Stimulated activated CD4-positive, alpha-beta T cell treated with anti-CD3 and anti-CD28 coated beads, Interleukin-4, amount 100 ng/mL, for 1 hour (primary cell): Measurements from ENCODE around the gene DLL1.
A peak's percentile ranks its signal among the peaks of the same experiment; 100 is the strongest.
"Not testable (repeated sequence)": the region's sequence is repeated elsewhere in the genome, so short reads cannot be mapped to it uniquely, and the experiment has no call there.

Experiments
- DNase-seq: peaks from one replicate; pipeline ENCODE4 v3.0.0-alpha.2; 2020

DLL1 gene, protein sequence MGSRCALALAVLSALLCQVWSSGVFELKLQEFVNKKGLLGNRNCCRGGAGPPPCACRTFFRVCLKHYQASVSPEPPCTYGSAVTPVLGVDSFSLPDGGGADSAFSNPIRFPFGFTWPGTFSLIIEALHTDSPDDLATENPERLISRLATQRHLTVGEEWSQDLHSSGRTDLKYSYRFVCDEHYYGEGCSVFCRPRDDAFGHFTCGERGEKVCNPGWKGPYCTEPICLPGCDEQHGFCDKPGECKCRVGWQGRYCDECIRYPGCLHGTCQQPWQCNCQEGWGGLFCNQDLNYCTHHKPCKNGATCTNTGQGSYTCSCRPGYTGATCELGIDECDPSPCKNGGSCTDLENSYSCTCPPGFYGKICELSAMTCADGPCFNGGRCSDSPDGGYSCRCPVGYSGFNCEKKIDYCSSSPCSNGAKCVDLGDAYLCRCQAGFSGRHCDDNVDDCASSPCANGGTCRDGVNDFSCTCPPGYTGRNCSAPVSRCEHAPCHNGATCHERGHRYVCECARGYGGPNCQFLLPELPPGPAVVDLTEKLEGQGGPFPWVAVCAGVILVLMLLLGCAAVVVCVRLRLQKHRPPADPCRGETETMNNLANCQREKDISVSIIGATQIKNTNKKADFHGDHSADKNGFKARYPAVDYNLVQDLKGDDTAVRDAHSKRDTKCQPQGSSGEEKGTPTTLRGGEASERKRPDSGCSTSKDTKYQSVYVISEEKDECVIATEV

DNA sequence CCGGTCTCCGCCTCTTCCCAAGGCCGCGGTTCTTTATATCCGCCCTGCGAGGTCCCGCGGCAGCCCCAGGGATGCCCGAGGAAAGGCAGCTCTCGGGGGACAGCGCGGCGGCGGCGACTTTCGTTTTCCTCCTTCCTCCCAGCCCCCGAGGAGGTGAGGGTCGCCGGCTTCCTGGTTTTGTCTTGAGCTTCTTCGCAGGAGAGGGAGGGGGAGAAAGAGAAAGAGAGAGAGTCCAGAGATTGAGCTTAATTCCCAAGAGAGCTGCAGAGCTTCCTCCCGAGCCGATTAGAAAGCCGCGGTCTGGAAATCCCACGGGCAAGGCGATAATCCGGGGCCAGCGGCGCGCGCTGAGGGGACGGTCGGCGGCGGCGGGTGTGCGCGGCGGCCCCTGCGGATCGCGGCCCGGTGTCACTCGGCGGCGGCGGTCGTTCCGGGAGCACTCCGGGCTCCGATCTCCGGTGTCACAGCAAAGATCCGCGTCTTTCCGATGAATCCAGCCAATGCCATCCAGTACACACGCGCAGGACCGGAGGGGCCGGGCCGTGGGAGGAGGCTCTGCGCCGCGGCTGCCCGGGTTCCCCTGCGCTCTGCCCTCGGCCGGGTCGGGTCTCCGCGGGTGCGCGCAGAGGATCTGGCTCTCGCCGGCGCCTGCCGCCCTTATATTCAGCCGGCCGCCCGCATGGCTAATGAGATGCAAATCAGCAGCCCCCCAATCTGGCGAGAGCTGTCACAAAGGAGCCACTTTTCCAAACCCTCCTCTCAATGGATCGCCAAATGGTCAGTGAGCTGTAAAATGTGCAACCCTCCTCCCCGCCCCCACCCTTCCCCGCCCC is at the start of gene DLL1:
DLL1 (minus strand) TSS at position 783 of the 833 bp plus-strand sequence. CDS start 939 bp downstream, outside the sequence.
- peak; percentile 40 for DNase-seq

DNA sequence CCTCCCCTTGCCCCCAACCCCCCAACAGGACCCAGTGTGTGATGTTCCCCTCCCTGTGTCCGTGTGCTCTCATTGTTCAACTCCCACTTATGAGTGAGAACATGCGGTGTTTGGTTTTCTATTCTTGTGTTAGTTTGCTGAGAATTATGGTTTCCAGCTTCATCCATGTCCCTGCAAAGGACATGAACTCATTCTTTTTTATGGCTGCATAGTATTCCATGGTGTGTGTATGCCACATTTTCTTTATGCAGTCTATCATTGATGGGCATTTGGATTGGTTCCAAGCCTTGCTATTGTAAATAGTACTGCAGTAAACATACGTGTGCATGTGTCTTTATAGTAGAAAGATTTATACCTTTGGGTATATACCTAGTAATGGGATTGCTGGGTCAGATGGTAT is 44.3 kb upstream of the DLL1 start:
- not testable (repeated sequence) for DNase-seq

DNA sequence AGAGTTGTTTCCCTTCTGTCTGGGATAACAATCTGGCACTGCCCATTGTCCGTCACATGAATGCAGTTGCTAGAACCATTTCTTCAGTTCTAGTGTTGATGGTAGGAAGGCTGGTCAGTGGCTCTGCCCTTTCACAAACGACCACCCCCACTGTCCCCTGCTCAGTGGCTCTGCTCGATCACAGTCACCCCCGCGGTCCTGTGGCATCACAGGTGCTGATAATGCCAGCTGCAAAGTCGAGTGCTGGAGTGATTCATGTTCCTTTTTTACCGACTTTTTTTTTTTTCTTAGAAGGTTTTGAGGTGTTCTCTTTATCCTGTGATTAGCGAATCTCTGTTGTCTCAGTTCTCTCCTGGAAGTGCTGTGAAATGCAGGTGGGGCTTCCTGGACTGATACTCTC is 38.4 kb upstream of the DLL1 start:
- DNase-seq, result no peak

DNA sequence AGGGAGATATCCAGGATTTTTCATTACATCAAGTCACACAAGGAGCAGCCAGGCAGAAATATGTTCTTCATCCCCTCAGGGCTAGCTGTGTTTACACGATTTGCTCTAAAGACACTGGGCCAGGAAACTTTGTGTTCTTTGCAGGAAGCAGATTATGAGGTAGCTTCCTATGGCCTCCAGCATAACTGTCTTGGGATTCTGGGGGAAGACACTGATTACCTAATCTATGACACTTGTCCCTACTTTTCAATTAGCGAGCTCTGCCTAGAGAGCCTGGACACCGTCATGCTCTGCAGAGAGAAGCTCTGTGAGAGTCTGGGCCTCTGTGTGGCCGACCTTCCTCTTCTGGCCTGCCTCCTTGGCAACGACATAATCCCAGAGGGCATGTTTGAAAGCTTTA is 26.8 kb upstream of the DLL1 start:
- no peak for DNase-seq

DNA sequence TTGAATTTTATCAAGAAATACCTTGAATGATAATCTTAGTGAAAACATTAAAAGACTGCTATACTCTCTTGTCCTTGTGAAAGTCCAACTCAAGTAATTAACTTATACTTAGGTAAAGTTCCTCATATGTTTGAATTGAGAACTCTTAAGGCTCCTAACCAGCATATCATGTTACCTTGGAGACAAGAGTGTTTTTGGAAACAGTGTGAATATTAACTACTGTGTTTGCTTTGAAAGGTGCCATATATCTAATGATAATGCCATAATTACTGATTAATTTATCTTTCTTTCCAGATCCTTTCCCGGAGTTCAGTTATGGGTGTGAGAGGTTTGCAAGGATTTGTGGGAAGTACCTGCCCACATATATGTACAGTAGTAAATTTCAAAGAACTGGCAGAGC is 26.2 kb upstream of the DLL1 start:
- DNase-seq, result no peak

DNA sequence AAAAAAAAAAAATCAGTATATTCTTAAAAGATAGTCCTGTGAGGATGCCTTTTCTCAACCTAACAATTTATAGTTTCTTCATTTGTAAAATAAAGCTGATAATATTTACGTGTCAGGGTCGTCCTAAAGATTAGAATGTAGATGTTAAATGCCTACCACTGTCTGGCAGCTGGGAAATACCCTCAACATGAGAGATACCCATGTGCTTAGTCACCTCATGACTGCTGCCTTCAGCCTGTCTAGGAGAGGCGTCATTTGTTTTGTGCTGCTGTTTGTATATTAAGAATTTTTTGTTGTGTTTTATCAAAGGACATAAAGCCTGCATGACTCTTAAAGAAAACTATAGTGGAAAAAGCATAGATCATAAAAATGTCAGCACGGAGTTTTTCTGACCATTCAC is 25.2 kb upstream of the DLL1 start:
- DNase-seq, result no peak

DNA sequence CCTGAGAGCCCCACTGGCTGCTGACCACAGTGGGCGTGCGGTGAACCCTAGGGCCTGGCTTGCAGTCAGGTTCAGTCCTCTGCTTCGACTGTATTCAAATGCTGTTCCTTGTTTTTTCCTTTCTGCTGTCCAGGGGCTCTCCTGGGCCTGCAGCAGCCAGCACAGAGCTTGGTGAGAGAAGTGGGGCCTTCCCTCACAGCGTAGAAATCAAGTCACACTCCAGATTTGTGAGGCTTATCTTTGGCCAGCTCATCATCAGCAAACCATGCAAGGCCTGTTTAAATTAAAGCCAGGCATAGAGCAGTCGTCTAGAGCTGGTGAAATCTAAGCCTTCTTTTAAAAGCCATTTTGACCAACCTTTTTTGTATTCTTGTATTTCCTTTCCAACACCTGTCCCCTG is 24.1 kb upstream of the DLL1 start:
- no peak for DNase-seq

DNA sequence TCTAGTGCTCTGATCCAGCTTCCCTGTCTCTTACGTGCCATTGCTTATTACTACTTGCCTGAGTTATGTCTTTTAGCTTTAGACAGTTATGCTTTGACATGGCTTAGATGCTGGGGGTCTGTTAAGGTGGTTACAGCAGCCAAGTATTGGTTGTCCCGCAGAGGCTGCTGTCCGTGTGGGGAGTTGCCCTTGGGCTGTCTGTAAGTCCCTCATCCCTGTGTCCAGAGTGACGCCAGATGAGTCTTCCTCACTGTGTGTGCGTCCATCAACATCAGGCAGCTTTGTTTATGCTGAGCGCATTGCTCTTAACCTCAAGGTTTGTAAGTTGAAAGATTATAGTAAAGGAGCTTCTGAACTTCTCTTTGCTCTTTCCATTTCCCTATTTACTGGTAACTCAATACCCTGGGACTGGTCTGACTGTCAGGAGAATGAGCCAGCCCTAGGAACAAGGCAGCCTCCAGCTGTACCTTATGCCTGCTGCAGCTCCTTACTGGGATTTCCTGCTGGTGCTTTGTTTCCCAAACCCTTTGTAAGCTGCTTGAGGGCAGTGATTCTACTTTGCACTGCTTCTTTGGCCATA is 22.9 kb upstream of the DLL1 start:
- no peak for DNase-seq

DNA sequence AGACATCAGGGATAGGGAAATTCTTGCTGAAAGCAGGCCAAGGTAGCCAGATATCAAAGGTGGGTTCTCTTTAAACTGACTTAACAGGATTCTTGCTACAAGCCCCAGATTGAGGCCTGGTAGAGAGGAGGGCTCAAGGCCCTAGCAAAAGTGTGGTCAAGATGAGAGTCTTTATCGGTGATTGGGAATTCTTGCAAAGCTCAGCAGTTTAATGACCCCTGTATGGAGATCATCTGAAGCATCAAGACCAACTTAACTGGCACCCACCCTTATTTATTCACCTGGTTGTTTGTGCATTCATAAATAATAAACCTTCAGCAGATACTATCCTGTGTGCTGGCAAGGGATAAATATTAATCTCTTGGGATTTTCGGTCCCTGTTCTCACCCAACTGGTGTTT is 22.0 kb upstream of the DLL1 start:
- DNase-seq, result no peak

DNA sequence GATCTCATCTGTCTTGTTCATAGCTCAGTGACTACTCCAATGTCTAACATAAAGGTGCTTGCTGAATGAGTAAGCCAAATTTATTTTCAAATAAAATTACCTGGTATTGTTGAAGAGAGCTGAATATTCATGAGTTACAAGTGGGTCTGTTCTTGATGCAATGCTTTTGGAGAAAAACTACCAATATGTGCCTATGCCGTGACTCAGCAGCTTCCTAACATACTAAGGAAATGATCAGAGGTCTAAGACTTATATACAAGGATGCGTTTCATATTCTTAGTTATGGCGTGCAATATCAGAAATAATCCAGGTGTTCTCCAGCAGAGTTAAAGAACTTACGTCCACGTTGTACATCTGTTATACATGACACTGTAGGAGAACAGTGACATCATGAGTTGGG is 20.8 kb upstream of the DLL1 start:
- no peak for DNase-seq

DNA sequence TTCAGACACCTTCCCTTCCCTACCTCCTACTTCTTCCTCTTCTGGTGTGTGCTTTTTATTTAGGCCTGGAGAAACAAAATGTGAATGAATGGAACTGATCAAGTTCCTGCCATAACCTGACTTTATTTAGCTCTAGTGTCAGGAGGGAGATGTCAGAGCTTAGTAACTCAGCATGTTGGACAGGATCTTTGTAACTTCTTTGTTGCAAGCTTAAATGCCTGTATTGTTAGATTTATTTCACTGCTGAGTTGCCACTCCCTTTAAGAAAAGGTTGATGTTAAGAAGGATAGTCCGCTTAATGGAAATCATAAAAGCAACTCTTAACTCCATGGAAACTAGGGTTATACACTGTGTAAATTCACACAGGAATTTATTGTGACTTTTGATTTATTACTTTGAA is 17.9 kb upstream of the DLL1 start:
- no peak for DNase-seq

DNA sequence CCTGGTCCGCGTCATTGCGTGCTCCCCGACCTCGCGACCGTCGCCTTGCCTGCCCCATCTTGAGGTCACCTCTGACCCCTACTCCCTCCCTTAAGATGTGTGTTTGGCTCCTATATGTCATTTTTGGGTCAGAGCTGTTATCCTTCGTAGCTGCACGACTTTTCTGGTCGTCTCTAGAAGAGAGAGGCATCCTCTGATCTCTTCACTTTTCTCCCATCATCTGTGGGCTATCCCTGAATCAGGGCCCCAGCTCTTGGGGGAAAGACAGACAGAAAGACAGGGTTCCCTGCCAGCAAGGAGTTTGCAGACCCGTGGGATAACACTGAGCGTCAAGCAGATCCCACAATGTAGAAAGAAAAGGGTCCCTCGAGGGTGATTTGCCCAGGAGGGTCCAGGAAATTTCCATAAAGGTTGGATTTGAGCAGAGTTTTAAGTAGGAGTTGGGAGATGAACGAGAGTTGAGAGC is 16.2 kb upstream of the DLL1 start:
- no peak for DNase-seq

DNA sequence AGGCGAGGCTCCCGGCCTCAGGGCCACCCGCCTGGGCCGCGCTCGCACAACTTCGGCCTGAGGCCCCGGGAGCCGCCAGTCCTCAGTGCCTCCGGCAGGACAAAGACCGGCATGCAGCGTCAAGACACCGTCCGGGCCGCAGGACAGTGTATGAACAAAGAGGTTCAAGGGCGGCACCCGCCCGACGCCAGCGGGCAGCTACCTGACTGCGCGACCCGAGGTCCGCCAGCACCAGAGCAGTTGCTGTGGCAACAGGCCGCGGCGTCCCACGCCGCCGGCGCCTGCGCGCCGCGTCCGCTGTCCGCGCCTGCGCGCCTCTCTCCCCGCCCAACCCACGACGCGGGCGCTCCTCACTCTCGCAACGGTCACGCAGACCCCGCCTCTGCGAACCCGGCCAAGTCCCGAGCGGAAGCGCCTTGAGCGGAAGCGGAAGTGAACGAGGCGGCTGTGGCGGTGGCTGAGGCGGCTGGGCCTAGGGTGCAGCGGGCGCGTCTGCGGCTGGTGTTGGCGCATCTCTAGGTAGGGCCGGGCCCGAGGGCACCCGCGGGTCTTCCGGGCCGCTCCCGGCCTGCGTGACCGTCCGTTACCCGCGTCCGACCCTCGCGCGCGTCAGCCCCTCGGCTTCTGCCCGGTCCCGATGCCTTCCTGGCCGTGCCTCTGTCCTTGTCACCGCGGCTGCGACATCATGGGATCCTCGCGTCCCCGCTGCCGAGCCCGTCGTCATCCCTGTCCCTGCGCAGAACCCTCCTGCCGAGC is 15.6 kb upstream of the DLL1 start, which contains the start of gene FAM120B:
FAM120B (plus strand) TSS at position 435 of the 756 bp plus-strand sequence. CDS start 10,633 bp downstream, outside the sequence.
- DNase-seq, result peak; percentile 95

DNA sequence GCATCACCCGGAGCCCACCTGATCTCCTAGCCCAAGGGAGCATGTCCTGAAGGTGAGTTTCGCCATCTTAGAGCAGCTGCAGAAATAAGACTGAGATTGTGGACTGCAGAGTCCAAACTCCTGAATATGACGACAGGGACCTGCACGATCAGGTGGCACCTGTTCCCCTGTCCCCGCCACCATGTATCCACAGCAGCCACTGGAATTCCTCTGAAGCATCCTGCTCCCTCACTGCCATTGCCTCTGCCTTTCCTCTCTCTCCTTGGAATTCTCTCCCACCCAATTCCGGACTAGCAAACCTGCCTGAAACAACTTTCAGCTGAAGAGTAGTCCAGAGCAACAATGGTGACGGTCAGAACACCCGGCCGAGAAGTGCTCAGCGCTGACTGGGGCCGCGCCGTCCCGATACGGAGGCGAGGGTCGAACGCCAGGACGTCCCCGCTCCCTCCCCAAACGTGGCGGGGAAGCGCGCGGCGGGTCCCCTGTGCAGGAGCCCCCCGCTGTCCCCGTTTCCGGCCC is 15.0 kb upstream of the DLL1 start:
- DNase-seq, result no peak

DNA sequence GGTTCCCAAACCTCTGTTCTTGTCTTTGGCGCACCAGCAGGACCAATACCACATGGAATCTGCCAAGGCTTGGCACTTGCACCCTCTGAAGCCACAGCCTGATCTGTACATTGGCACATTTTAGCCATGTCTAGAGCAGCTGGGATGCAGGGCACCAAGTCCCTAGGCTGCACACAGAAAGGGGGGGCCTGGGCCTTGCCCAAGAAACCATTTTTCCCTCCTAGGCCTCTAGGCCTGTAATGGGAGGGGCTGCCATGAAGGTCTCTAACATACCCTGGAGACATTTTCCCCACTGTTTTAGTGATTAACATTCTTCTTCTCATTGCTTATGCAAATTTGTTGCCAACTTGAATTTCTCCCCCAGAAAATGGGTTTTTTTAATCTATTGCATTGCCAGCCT is 10.3 kb upstream of the DLL1 start:
- DNase-seq, result no peak

DNA sequence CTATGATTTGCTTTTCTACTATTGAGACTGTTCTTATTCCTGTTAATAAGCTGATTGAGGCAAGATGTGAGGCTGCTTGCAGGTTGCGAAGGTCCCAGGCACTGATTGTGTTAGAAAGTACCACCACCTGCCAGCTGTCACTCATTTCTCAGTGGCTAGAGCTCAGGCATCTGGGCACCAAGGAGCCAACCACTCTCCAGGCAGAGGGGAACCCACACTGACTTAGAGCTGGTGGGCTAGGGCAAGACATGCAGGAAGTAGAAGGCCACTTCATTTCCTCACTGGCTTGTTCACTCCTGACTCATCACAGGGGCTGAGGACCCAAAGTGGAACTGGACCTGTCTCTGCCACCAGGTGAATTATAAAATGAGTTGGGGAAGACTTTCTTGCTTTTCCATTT is 7.8 kb upstream of the DLL1 start:
- no peak for DNase-seq

DNA sequence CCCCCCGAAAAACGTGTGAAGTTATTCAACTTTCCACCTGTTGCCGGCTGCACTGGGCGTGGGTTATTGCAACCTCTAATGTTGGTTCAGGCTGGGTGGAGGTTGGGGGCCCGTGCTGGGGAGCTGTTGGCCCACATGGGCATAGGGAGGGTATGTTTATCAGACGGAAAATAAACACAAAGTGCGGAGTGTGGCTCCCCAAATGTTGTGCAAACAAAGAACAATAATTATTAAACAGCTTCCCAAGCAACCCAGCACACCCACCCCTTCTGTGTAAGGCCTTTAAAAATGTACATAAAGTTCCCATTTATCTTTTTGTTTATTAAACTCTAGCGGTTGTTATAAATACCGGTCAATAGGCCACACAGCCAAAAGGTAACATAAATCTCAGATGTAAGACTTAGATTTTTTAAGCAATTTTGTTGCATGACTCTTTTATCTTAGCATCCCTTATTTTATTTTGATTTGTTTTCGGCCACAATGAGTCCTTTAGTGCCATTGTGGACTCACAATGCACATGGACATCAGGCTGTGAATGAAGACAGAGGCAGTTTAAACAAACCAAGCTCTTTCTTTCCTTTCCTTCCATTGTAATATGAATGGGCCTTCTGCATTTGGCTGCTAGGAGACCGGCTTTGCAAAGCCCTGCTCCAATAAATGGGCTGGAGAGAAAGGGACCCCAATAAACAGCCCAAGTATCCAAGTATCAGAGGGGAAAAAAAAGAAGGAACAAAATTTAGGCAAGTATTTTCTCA is 6.9 kb upstream of the DLL1 start:
- DNase-seq, result no peak

DNA sequence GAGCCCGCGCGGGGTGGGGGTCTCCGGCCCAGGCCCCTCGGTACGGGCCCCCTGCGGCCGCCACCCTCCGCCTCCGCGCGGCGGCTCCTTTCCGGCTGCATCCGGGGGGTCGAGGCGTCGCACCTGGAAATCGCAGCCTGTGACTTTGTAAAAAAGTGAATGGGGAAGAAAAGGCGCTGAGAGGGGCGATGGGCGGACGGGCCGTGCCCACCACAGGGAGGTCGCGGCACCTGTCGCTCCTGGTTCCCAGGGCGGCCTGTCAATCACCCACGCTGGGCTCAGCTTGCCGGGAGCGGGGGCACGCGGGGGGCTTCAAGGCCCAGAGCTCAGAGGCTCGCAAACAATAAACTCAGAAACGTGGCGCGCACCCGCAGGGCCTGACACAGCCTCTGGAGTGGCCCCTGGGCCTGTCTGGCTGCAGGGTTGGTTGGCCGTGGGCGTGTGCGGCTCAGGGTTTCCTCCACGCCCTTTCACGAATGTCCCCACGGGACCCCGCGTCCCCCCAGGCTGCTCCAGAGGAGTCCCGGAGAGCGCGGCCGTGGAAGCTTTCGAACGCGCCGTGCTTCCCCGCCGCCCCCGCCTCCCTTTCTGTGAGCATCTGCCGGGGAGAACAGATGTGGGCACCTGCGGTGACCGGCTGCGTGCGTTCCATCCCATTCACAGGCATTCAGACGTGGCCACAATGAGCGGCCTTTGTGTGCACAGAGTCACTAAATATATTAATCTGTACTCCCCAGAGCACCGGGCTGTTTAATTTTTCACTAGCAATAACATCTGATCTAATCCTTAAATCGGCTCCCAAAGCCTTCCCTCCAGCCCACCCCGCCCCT is 6.1 kb upstream of the DLL1 start:
- no peak for DNase-seq

DNA sequence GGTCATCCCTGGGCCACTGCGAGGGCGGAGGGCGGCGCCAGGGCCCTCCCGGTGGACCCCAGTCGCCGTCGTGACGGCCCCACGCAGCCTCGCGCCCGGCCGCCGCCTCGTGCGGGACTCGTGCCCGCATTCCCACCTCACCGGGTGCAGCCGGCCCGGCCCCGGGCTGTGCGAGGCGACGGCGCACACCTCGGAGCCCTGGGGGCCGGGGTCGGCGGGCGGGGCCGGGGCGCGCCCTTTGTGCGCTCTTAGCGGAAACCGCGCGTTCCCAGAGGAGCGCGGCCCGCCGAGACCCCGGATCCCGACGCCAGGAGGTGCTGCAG is 5.5 kb upstream of the DLL1 start:
- DNase-seq, result no peak
